H9 (cell line): ENCODE measurements around the gene C8G. TPM values are rescaled to one million over a fixed set of nuclear protein-coding genes. Genes with fewer than 3 reads are reported as not detected.

Source experiments
- DNase-seq: peaks from one replicate; pipeline ENCODE4 v3.0.0-alpha.2; 2017
- H2AFZ ChIP-seq: one replicate; pipeline ENCODE4 v1.6.1; 2013; ENCODE audit warnings: mild to moderate bottlenecking, low read length, control low read depth, moderate library complexity
- H2AK5ac ChIP-seq: 2 replicates; pipeline ENCODE4 v1.6.1; 2013; ENCODE audit warnings: low read length, control low read depth, mixed read lengths; ENCODE audit not compliant: insufficient read length
- H2BK120ac ChIP-seq: one replicate; pipeline ENCODE4 v1.6.1; 2013; ENCODE audit warnings: low read depth, mild to moderate bottlenecking, low read length, control low read depth, inconsistent platforms; ENCODE audit not compliant: poor library complexity, severe bottlenecking
- H2BK12ac ChIP-seq: 2 replicates; pipeline ENCODE4 v1.6.1; 2013; ENCODE audit warnings: low read length, control low read depth, mixed read lengths, low read depth; ENCODE audit not compliant: insufficient read length
- H2BK15ac ChIP-seq: 2 replicates; pipeline ENCODE4 v1.6.1; 2013; ENCODE audit warnings: low read depth, low read length, control low read depth
- H2BK20ac ChIP-seq: one replicate; pipeline ENCODE4 v1.6.1; 2013; ENCODE audit warnings: low read depth, mild to moderate bottlenecking, low read length, control low read depth, inconsistent platforms; ENCODE audit not compliant: poor library complexity, severe bottlenecking
- H2BK5ac ChIP-seq: 2 replicates; pipeline ENCODE4 v1.6.1; 2013; ENCODE audit warnings: low read length, control low read depth, mixed read lengths; ENCODE audit not compliant: insufficient read length
- H3K14ac ChIP-seq: 2 replicates; pipeline ENCODE4 v1.6.1; 2013; ENCODE audit warnings: low read length, control low read depth; ENCODE audit not compliant: insufficient read depth
- H3K18ac ChIP-seq: 2 replicates; pipeline ENCODE4 v1.6.1; 2013; ENCODE audit warnings: low read depth, mild to moderate bottlenecking, mixed read lengths, low read length, control low read depth; ENCODE audit not compliant: insufficient read length
- H3K23ac ChIP-seq: 2 replicates; pipeline ENCODE4 v1.6.1; 2013; ENCODE audit warnings: low read length, control low read depth, mixed read lengths, low read depth; ENCODE audit not compliant: insufficient read length
- H3K23me2 ChIP-seq: 2 replicates; pipeline ENCODE4 v1.6.1; 2013; ENCODE audit warnings: low read depth, mild to moderate bottlenecking, mixed read lengths, low read length, control low read depth; ENCODE audit not compliant: insufficient read length, poor library complexity, severe bottlenecking
- H3K27ac ChIP-seq: 2 replicates; pipeline ENCODE4 v1.5.1; 2013; ENCODE audit warnings: low read length, control low read depth, mixed read lengths, low read depth; ENCODE audit not compliant: insufficient read length
- H3K27me3 ChIP-seq: 2 replicates; pipeline ENCODE4 v1.6.1; 2013; ENCODE audit warnings: low read length, control low read depth, inconsistent platforms; ENCODE audit not compliant: insufficient read depth
- H3K4ac ChIP-seq: 2 replicates; pipeline ENCODE4 v1.6.1; 2013; ENCODE audit warnings: low read depth, mild to moderate bottlenecking, control low read depth, inconsistent platforms, low read length, moderate library complexity
- H3K4me1 ChIP-seq: 2 replicates; pipeline ENCODE4 v1.6.1; 2013; ENCODE audit warnings: low read length, control low read depth, inconsistent platforms; ENCODE audit not compliant: insufficient read depth
- H3K4me2 ChIP-seq: 2 replicates; pipeline ENCODE4 v1.6.1; 2013; ENCODE audit warnings: low read length, control low read depth, mixed read lengths; ENCODE audit not compliant: insufficient read length, insufficient read depth
- H3K56ac ChIP-seq: 2 replicates; pipeline ENCODE4 v1.6.1; 2013; ENCODE audit warnings: low read depth, mild to moderate bottlenecking, mixed read lengths, low read length, control low read depth; ENCODE audit not compliant: insufficient read length
- H3K79me1 ChIP-seq: 2 replicates; pipeline ENCODE4 v1.6.1; 2013; ENCODE audit warnings: low read depth, mild to moderate bottlenecking, moderate library complexity, low read length, control low read depth, inconsistent platforms; ENCODE audit not compliant: insufficient read depth, poor library complexity, severe bottlenecking
- H3K79me2 ChIP-seq: 2 replicates; pipeline ENCODE4 v1.6.1; 2013; ENCODE audit warnings: low read length, control low read depth, inconsistent platforms; ENCODE audit not compliant: insufficient read depth
- H3K9ac ChIP-seq: 2 replicates; pipeline ENCODE4 v1.6.1; 2013; ENCODE audit warnings: low read length, control low read depth, mixed read lengths; ENCODE audit not compliant: insufficient read length; ENCODE audit errors: extremely low read depth
- H3K9me3 ChIP-seq: one replicate; pipeline ENCODE4 v1.6.1; 2013; ENCODE audit warnings: low read depth, low read length, inconsistent platforms; ENCODE audit not compliant: control insufficient read depth
- H3T11ph ChIP-seq: one replicate; pipeline ENCODE4 v1.6.1; 2013; ENCODE audit warnings: mild to moderate bottlenecking, low read length, control low read depth, inconsistent platforms
- H4K20me1 ChIP-seq: one replicate; pipeline ENCODE4 v1.6.1; 2013; ENCODE audit not compliant: control insufficient read depth, insufficient read length, insufficient read depth
- H4K5ac ChIP-seq: 2 replicates; pipeline ENCODE4 v1.6.1; 2013; ENCODE audit warnings: low read depth, mild to moderate bottlenecking, mixed read lengths, low read length, control low read depth; ENCODE audit not compliant: insufficient read length
- H4K8ac ChIP-seq: replicated peaks from 2 replicates; pipeline ENCODE4 v1.6.1; 2013; ENCODE audit warnings: low read length, control low read depth, mixed read lengths, low read depth; ENCODE audit not compliant: insufficient read length
- H4K91ac ChIP-seq: 2 replicates; pipeline ENCODE4 v1.6.1; 2013; ENCODE audit warnings: low read depth, mild to moderate bottlenecking, moderate library complexity, mixed read lengths, low read length, control low read depth; ENCODE audit not compliant: insufficient read length
- H3K27ac Mint-ChIP-seq, 3 experiments: 2 replicates in 2 of 3; 3 replicates in 1 of 3; pipeline ENCODE4 v1.8.0; 2020 to 2021; ENCODE audit warnings: mixed read lengths in 3 of 3, mild to moderate bottlenecking in 1 of 3, moderate library complexity in 1 of 3
- H3K27me3 Mint-ChIP-seq: 2 replicates; pipeline ENCODE4 v1.8.0; 2021; ENCODE audit warnings: low read depth, mild to moderate bottlenecking, moderate library complexity, mixed read lengths
- H3K36me3 Mint-ChIP-seq, 3 experiments: 2 replicates in 2 of 3; 3 replicates in 1 of 3; pipeline ENCODE4 v1.8.0; 2020 to 2021; ENCODE audit warnings: low read depth in 3 of 3, mixed read lengths in 3 of 3; ENCODE audit not compliant: insufficient read depth in 1 of 3
- H3K4me1 Mint-ChIP-seq, 2 experiments: 2 replicates each; pipeline ENCODE4 v1.8.0; 2020; ENCODE audit warnings: mixed read lengths in 2 of 2
- H3K4me3 Mint-ChIP-seq, 2 experiments: 2 replicates in 1 of 2; 3 replicates in 1 of 2; pipeline ENCODE4 v1.8.0; 2020 to 2021; ENCODE audit warnings: mild to moderate bottlenecking in 2 of 2, mixed read lengths in 2 of 2, moderate library complexity in 1 of 2
- H3K9me3 Mint-ChIP-seq, 2 experiments: 2 replicates in 1 of 2; 3 replicates in 1 of 2; pipeline ENCODE4 v1.8.0; 2020; ENCODE audit warnings: mild to moderate bottlenecking in 2 of 2, mixed read lengths in 2 of 2, moderate library complexity in 1 of 2
- WGBS: extraction: QIAGEN DNeasy Blood & Tissue Kit; methylation state at CpG from one replicate; pipeline ENCODE4 v1.1.7; 2013; ENCODE audit warnings: missing lambda C conversion rate, low lambda C conversion rate, mixed read lengths; ENCODE audit not compliant: insufficient read length; ENCODE audit errors: extremely low coverage; 5-methylcytosine and 5-hydroxymethylcytosine counted together
- total RNA-seq: library from RNA; stranded (reverse); gene quantifications from 2 replicates; pipeline ENCODE4 v1.2.1, GENCODE V29; 2021
- TF ChIP-seq, protein P1 (sequence below): fragments of 200-600 bp; sonication (generic); conservative IDR thresholded peaks from 3 replicates; pipeline ENCODE4 v1.8.0; 2021; ENCODE audit warnings: antibody characterized with exemption, mild to moderate bottlenecking

The C8G gene
- total RNA-seq, 1 experiment from 2014 or later = 0.96 TPM

DNA sequence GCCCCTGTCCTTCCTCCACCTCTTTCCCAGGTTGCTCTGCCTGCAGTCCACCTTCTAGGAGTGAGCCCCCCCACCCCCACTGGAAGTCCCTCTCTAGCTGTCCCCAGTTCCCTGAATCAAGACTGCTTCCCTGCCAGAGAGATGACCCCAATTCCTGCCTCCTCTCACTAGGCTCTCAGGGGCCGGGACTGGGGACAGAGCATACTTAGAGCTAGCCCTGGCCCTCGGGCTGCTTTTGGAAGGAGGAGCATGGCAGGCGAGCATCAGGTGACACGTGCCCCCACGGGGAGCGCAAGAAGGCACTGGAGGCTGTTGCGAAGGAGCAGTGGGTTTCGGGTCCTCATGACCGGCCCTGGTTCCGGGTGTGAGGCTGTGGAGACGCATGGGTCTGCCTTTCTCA is 49.0 kb upstream of the C8G start:
- Histone ChIP-seq H3K9ac (no peak overlapping the region), H2BK120ac (no peak overlapping the region), H2AK5ac (no peak overlapping the region), H3K14ac (no peak overlapping the region), H3K4ac (no peak overlapping the region), H2BK20ac (no peak overlapping the region), H2AFZ (no peak overlapping the region), H3K18ac (no peak overlapping the region), H3K9me3 (no peaks in the 10 kb centered on the region), H3K4me2 (no peak overlapping the region), H3K27ac (no peak overlapping the region), H2BK15ac (no peak overlapping the region), H4K91ac (no peak overlapping the region), H4K8ac (no peak overlapping the region), H3K27me3 (no peaks in the 10 kb centered on the region), H3T11ph (no peak overlapping the region), H3K79me2 (no peaks in the 10 kb centered on the region; the same call in 1 of the 2 replicates), H3K56ac (no peak overlapping the region), H3K23ac (no peak overlapping the region), H2BK12ac (no peak overlapping the region), H3K79me1 (peaks cover 8% of the 10 kb centered on the region), H3K23me2 (no peaks in the 10 kb centered on the region), H3K4me1 (no peaks in the 10 kb centered on the region), H4K5ac (no peak overlapping the region), H4K20me1 (no peaks in the 10 kb centered on the region), H2BK5ac (no peak overlapping the region)
- peaks cover 5 to 12% of the 10 kb centered on the region in 2 experiments; a peak in 3 of 4 replicates for H3K4me1 Mint-ChIP-seq
- TF ChIP-seq, protein P1, sequence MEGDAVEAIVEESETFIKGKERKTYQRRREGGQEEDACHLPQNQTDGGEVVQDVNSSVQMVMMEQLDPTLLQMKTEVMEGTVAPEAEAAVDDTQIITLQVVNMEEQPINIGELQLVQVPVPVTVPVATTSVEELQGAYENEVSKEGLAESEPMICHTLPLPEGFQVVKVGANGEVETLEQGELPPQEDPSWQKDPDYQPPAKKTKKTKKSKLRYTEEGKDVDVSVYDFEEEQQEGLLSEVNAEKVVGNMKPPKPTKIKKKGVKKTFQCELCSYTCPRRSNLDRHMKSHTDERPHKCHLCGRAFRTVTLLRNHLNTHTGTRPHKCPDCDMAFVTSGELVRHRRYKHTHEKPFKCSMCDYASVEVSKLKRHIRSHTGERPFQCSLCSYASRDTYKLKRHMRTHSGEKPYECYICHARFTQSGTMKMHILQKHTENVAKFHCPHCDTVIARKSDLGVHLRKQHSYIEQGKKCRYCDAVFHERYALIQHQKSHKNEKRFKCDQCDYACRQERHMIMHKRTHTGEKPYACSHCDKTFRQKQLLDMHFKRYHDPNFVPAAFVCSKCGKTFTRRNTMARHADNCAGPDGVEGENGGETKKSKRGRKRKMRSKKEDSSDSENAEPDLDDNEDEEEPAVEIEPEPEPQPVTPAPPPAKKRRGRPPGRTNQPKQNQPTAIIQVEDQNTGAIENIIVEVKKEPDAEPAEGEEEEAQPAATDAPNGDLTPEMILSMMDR = no peak
- H3K27me3 Mint-ChIP-seq = no peaks in the 10 kb centered on the region; the same call in 1 of the 2 replicates
- peak overlapping the region in 2 of 3 experiments; percentile 34 to 55; a peak in 3 of 7 replicates for H3K27ac Mint-ChIP-seq
- WGBS = no CpG with 5 or more reads among the region's 11 CpGs
- H3K9me3 Mint-ChIP-seq = no peaks in the 10 kb centered on the region
- no peak for DNase-seq
- H3K4me3 Mint-ChIP-seq = no peak overlapping the region
- H3K36me3 Mint-ChIP-seq = peaks cover 26 to 50% (median 44%) of the 10 kb centered on the region in 3 experiments; a peak in 6 of 7 replicates
